Measurements from ENCODE around the gene ANKRD65. TPM values are rescaled to one million over a fixed set of nuclear protein-coding genes. Genes with fewer than 3 reads are reported as not detected.
"Not testable (repeated sequence)": the region's sequence is repeated elsewhere in the genome, so short reads cannot be mapped to it uniquely, and the experiment has no call there.

ANKRD65 gene
- total RNA-seq, 2 donors from 2014 or later = 11.2 to 15.5 TPM

GRCh38 chr1:1403653-1404052 is 17.4 kb downstream of the ANKRD65 start:
- H3K36me3 ChIP-seq (replicated peaks in 1 of 2; ENCODE audit: insufficient read depth in 1 of 2, low read depth in 2 of 2) = peaks cover 0 to 5% of the 10 kb centered on the region in 2 donors
- no peak for ATAC-seq
- 80 to 91% methylated on average over 7 of the region's 7 CpGs for WGBS, 2 donors

GRCh38 chr1:1402901-1403392 is 18.1 kb downstream of the ANKRD65 start:
- WGBS, 2 donors = 84 to 86% methylated on average over 9 of the region's 9 CpGs
- not testable (repeated sequence) for H3K9me3 ChIP-seq; ATAC-seq; H3K27ac ChIP-seq; H3K36me3 ChIP-seq (replicated peaks in 1 of 2; ENCODE audit: insufficient read depth in 1 of 2, low read depth in 2 of 2); H3K27me3 ChIP-seq; H3K4me3 ChIP-seq; DNase-seq
- peaks cover 41% of the 10 kb centered on the region for H3K4me1 ChIP-seq
- intact Hi-C loops (cut with DNase I) = loop anchor here (5.0 kb wide), 1 partner anchor 34 kb away; the partner anchor contains the start of gene VWA1

More at GRCh38 chr1:1403653-1404052, 17.4 kb downstream of the ANKRD65 start:
- DNase-seq = no peak
- H3K4me1 ChIP-seq = peaks cover 43% of the 10 kb centered on the region
- H3K9me3 ChIP-seq = no peaks in the 10 kb centered on the region
- TF ChIP-seq POLR2A (IDR thresholded peaks at IDR 0.05) = no peak
- H3K27ac ChIP-seq = no peak overlapping the region
- H3K27me3 ChIP-seq = no peaks in the 10 kb centered on the region
- intact Hi-C loops (cut with DNase I) = loop anchor here (5.0 kb wide), 1 partner anchor 34 kb away; the partner anchor contains the start of gene VWA1
- H3K4me3 ChIP-seq = no peak overlapping the region

GRCh38 chr1:1402072-1402900 is 18.8 kb downstream of the ANKRD65 start:
- DNase-seq = peak; percentile 40 to 55 (median 48)
- peak overlapping the region in 2 of 4 donors; percentile 18 to 30 for H3K27ac ChIP-seq
- intact Hi-C loops (cut with DNase I) = loop anchor here (5.0 kb wide), 1 partner anchor 35 kb away; the partner anchor contains the start of gene VWA1

GRCh38 chr1:1401457-1402010 is 19.5 kb downstream of the ANKRD65 start:
- no peak for TF ChIP-seq POLR2A (IDR thresholded peaks at IDR 0.05)
- TF ChIP-seq CTCF (IDR thresholded peaks at IDR 0.05) = no peak
- Histone ChIP-seq H3K27ac (peak overlapping the region in 1 of 4 donors; percentile 30), H3K9me3 (no peaks in the 10 kb centered on the region), H3K36me3 (replicated peaks in 1 of 2; ENCODE audit: insufficient read depth in 1 of 2, low read depth in 2 of 2) (peaks cover 0 to 5% of the 10 kb centered on the region in 2 donors), H3K4me3 (no peak overlapping the region), H3K27me3 (no peaks in the 10 kb centered on the region), H3K4me1 (peaks cover 51% of the 10 kb centered on the region)
- DNase-seq = no peak
- no peak for ATAC-seq
- intact Hi-C loops (cut with DNase I) = loop anchor here (5.0 kb wide), 1 partner anchor 36 kb away; the partner anchor contains the start of gene VWA1
- WGBS, 2 donors = 80 to 82% methylated on average over 7 of the region's 7 CpGs

More at GRCh38 chr1:1402072-1402900, 18.8 kb downstream of the ANKRD65 start:
- TF ChIP-seq CTCF (IDR thresholded peaks at IDR 0.05) (peak in 6 of 7 experiments; percentile 27 to 57 (median 42)), POLR2A (IDR thresholded peaks at IDR 0.05) (no peak)
- Histone ChIP-seq H3K4me1 (peaks cover 45% of the 10 kb centered on the region), H3K4me3 (no peak overlapping the region), H3K9me3 (no peaks in the 10 kb centered on the region), H3K36me3 (replicated peaks in 1 of 2; ENCODE audit: insufficient read depth in 1 of 2, low read depth in 2 of 2) (peaks cover 0 to 5% of the 10 kb centered on the region in 2 donors), H3K27me3 (no peaks in the 10 kb centered on the region)
- ATAC-seq = no peak
- 59 to 61% methylated on average over 20 of the region's 20 CpGs for WGBS, 2 donors

GRCh38 chr1:1400576-1401456 is 20.3 kb downstream of the ANKRD65 start:
- no peak for DNase-seq
- no peak for ATAC-seq
- Histone ChIP-seq H3K9me3 (no peaks in the 10 kb centered on the region), H3K4me3 (no peak overlapping the region), H3K36me3 (replicated peaks in 1 of 2; ENCODE audit: insufficient read depth in 1 of 2, low read depth in 2 of 2) (peaks cover 0 to 5% of the 10 kb centered on the region in 2 donors), H3K27me3 (no peaks in the 10 kb centered on the region), H3K4me1 (peaks cover 44% of the 10 kb centered on the region), H3K27ac (peak overlapping the region in 3 of 4 donors; percentile 54 to 85 (median 83))
- intact Hi-C loops (cut with DNase I) = loop anchor here (5.0 kb wide), 1 partner anchor 36 kb away; the partner anchor contains the start of gene VWA1
- TF ChIP-seq CTCF (IDR thresholded peaks at IDR 0.05) = no peak
- no peak for TF ChIP-seq POLR2A (IDR thresholded peaks at IDR 0.05)
- 55 to 74% methylated on average over 14 to 22 of the region's 22 CpGs for WGBS, 2 donors

Measured in body of pancreas (tissue), 4 donors.